Measurements from ENCODE around the gene SLC35B1.
"Not testable (repeated sequence)": the region's sequence is repeated elsewhere in the genome, so short reads cannot be mapped to it uniquely, and the experiment has no call there.

Gene SLC35B1

GRCh38 chr17:49734515-49735490 is 27.0 kb upstream of the SLC35B1 start:
- DNase-seq (ENCODE audit: low read depth in 2 of 2): no peak

- DNase-seq (ENCODE audit: low read depth in 2 of 2): no peak
These were observed 23.7 kb upstream of the SLC35B1 start for GRCh38 chr17:49731435-49731831.

- DNase-seq (ENCODE audit: low read depth in 2 of 2): no peak
These were observed 23.1 kb upstream of the SLC35B1 start for GRCh38 chr17:49730785-49731434.

GRCh38 chr17:49730078-49730784 is 22.5 kb upstream of the SLC35B1 start:
- DNase-seq (ENCODE audit: low read depth in 2 of 2): no peak

GRCh38 chr17:49729069-49729468 is 21.3 kb upstream of the SLC35B1 start:
- no peak for DNase-seq (ENCODE audit: low read depth in 2 of 2)

- DNase-seq (ENCODE audit: low read depth in 2 of 2): no peak
These were observed 20.7 kb upstream of the SLC35B1 start for GRCh38 chr17:49728425-49728824.

- no peak for DNase-seq (ENCODE audit: low read depth in 2 of 2)
These were observed 19.6 kb upstream of the SLC35B1 start for GRCh38 chr17:49727380-49727779.

- no peak for DNase-seq (ENCODE audit: low read depth in 2 of 2)
These were observed 17.8 kb upstream of the SLC35B1 start for GRCh38 chr17:49725452-49726130.

- DNase-seq (ENCODE audit: low read depth in 2 of 2): not testable (repeated sequence)
These were observed 16.8 kb upstream of the SLC35B1 start for GRCh38 chr17:49724552-49724951.

- no peak for DNase-seq (ENCODE audit: low read depth in 2 of 2)
These were observed 15.7 kb upstream of the SLC35B1 start for GRCh38 chr17:49723423-49723822.

- no peak for DNase-seq (ENCODE audit: low read depth in 2 of 2)
These were observed 14.3 kb upstream of the SLC35B1 start for GRCh38 chr17:49722066-49722465.

- peak in 1 of 2 experiments; percentile 34 for DNase-seq (ENCODE audit: low read depth in 2 of 2)
These were observed 9.7 kb upstream of the SLC35B1 start for GRCh38 chr17:49717371-49717861.

GRCh38 chr17:49716668-49717364 is 9.1 kb upstream of the SLC35B1 start:
- no peak for DNase-seq (ENCODE audit: low read depth in 2 of 2)

- DNase-seq (ENCODE audit: low read depth in 2 of 2): no peak
These were observed 8.0 kb upstream of the SLC35B1 start for GRCh38 chr17:49715717-49716279.

GRCh38 chr17:49715216-49715615 is 7.5 kb upstream of the SLC35B1 start:
- DNase-seq (ENCODE audit: low read depth in 2 of 2): no peak

- no peak for DNase-seq (ENCODE audit: low read depth in 2 of 2)
These were observed 885 bp upstream of the SLC35B1 start for GRCh38 chr17:49708515-49709183.

- DNase-seq (ENCODE audit: low read depth in 2 of 2): no peak
These were observed 537 bp downstream of the SLC35B1 start for GRCh38 chr17:49707246-49707607.

- no peak for DNase-seq (ENCODE audit: low read depth in 2 of 2)
These were observed 2.5 kb downstream of the SLC35B1 start for GRCh38 chr17:49705254-49705653.

- no peak for DNase-seq (ENCODE audit: low read depth in 2 of 2)
These were observed 4.0 kb downstream of the SLC35B1 start for GRCh38 chr17:49703557-49704277.
